DND-41 (cell line): ENCODE results near the gene FCAMR.
"Not testable (repeated sequence)": the region's sequence is repeated elsewhere in the genome, so short reads cannot be mapped to it uniquely, and the experiment has no call there.

ENCODE experiments used
- EZH2 ChIP-seq: IDR thresholded peaks from 3 replicates; pipeline ENCODE4 v1.6.1; 2012; ENCODE audit warnings: borderline replicate concordance, low read depth, mild to moderate bottlenecking, moderate library complexity, low read length, inconsistent platforms; ENCODE audit not compliant: severe bottlenecking
- TF ChIP-seq, protein P1 (sequence below): IDR thresholded peaks from 2 replicates; pipeline ENCODE4 v1.5.1; 2012; ENCODE audit warnings: borderline replicate concordance, low read length, moderate library complexity, mild to moderate bottlenecking; ENCODE audit not compliant: poor library complexity, severe bottlenecking; ENCODE audit errors: extremely low read depth

DNA sequence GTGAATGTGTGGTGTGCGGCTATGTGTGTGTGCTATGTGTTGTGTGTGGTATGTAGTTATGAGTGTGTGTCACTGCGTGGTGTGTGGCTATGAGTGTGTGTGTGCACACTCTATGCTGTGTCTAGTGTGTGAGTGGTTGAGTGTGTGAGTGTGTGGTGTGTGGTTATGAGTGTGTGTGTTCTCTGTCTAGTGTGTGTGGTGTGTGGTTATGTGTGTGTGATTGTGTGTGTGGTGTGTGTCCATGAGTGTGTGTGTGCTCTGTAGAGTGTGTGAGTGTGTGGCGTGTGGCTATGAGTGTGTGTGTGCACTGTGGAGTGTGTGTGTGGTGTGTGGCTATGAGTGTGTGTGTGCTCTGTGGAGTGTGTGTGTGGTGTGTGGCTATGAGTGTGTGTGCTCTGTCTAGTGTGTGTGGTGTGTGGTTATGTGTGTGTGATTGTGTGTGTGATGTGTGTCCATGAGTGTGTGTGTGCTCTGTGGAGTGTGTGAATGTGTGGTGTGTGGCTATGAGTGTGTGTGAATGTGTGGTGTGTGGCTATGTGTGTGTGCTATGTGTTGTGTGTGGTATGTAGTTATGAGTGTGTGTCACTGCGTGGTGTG lies 46.2 kb downstream of the FCAMR start:
- TF ChIP-seq, protein P1, sequence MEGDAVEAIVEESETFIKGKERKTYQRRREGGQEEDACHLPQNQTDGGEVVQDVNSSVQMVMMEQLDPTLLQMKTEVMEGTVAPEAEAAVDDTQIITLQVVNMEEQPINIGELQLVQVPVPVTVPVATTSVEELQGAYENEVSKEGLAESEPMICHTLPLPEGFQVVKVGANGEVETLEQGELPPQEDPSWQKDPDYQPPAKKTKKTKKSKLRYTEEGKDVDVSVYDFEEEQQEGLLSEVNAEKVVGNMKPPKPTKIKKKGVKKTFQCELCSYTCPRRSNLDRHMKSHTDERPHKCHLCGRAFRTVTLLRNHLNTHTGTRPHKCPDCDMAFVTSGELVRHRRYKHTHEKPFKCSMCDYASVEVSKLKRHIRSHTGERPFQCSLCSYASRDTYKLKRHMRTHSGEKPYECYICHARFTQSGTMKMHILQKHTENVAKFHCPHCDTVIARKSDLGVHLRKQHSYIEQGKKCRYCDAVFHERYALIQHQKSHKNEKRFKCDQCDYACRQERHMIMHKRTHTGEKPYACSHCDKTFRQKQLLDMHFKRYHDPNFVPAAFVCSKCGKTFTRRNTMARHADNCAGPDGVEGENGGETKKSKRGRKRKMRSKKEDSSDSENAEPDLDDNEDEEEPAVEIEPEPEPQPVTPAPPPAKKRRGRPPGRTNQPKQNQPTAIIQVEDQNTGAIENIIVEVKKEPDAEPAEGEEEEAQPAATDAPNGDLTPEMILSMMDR: not testable (repeated sequence)
- TF ChIP-seq EZH2: not testable (repeated sequence)
